NCI-H2227 treated with DMSO at 0.1 percent for 48 hours (cell line): ENCODE measurements around the gene HNRNPR.
"Not testable (repeated sequence)": the region's sequence is repeated elsewhere in the genome, so short reads cannot be mapped to it uniquely, and the experiment has no call there.

Experiments used
- DNase-seq: peaks from one replicate; lab custom pipeline; 2025; lab: John Stamatoyannopoulos, UW

Gene HNRNPR

DNA sequence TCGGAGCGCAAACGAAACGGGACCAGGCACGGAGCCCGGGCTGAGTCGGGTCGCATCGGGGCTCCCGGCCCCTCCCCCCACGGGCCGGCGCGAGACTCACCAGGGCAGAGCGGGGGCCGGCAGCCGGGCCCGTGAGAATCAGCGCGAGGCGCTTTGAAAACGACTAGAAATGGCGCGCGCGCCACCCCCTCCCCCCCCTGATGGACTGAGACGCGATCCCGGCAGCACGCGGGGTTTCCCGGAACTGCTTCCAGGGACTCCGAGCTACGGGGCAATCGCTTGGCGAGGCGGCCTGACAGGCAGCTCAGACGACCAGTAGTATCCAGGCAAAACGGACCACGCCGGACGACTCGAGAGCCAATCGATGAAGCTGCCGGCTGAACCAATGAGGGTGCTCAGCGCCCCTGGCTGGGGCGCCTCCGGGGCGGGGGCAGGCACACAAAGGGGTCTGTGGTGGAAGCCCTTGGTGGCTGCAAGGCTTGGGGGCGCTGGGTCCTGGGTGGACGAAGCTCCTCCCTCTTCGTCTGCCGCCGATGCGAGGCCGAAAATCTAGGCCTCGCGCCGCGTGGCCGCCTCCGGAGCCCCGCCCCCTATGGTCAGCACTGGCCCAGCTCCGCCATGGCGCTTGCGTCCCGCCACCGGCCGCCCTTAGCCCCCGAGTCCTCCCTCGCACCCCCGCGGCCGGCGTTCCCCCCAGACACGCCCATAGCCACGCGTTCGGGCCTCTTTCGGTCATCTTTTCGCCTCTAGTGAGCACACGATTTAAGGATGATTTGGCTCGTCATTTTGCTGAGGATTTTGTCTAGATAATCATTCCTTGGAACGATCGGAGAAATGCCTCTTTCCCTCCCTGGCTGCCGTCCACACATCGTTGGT lies at the start of gene HNRNPR:
TSS of gene HNRNPR (minus strand) at position 174 of the 876 bp plus-strand sequence. CDS start 3,276 bp downstream, outside the sequence.
- DNase-seq = peak; percentile 99

- DNase-seq = no peak
These were observed 49.6 kb upstream of the HNRNPR start for GRCh38 chr1:23393706-23394105.

GRCh38 chr1:23392125-23392855 lies 48.2 kb upstream of the HNRNPR start:
- no peak for DNase-seq

DNA sequence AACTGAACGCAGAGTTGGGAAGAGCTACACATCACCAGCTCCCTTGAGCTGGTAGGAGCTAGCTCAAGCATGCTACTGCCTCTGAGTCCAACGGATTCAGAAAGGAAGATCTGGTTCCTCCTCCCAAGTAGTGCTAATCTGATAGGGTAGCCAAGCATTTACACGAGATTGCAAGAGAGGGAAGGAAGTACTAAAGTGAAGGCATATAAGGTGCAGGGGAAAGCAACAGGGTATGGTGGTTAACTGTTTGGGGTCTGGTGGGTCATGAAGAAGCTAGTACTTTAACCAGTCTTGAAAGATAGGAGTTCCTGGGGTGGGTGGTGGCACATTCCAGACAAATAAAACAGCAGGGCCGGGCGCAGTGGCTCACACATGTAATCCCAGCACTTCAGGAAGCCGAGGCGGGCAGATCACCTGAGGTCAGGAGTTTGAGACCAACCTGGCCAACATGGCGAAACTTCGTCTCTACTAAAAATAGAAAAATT lies 45.8 kb upstream of the HNRNPR start:
- no peak for DNase-seq

DNA sequence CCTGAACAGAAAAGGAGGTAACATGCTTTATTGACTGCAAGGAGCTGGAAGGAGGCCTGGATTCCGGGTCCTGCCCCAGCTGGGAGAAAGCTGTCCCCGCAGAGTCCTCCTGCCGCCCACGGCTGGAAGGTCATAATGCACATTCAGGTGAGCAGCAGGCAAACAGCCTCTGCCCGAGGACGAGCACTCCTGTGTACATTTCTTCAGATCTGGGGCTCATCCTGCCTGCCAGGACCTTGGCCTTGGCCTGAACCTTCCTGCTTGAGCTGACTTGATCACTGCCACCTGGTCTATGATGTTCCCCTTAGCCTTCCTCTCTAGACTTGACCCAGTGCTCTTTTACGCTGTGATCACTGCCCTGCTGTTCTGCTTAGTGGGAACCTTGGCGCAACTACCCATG lies 43.4 kb upstream of the HNRNPR start:
- DNase-seq = no peak

DNA sequence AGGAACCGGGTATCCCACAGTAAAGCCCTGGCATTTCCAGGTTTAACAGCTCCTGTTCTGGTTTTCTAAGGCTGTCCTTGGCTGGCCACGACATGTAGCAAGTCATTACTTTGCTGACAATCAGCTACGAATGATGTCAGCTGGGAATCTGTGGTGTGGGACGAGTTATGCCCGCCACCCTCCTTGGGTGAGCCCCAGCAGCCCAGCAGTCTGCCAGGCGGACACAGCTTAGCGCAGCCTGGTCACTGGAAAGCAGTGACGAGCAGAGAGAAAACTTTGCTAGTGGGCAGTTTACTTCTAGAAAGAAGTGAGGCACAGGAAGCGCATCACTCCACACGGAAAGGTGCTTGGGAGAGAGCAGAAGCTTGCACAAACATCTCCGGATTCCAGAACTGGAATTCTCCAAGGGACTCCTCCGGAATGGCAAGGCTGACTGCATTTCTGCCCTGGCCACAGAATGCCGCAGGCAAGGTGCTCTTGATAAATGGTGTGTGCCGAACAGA lies 41.1 kb upstream of the HNRNPR start:
- DNase-seq = no peak

GRCh38 chr1:23384312-23385058 lies 40.4 kb upstream of the HNRNPR start:
- DNase-seq = no peak

GRCh38 chr1:23383577-23384311 lies 39.7 kb upstream of the HNRNPR start:
- DNase-seq = no peak

GRCh38 chr1:23381233-23381885 lies 37.3 kb upstream of the HNRNPR start:
- no peak for DNase-seq

DNA sequence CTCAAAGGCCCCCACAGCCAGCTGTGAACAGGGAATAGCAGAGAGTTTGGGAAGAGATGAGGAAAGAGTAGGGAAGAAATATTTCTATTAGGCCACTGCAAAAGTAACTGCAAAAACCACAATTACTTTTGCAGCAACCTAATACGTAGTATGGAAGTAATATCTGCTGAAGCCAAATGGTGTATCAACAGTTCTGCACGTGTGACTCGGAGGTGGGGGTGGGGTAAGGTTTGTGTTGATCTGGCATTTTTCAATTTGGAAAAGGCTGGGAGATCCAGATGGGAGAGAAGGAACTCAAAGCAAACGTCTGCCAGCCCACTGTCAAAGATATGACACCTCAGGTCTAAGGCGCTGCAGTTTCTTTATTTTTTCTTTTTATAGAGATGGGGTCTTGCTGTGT lies 36.6 kb upstream of the HNRNPR start:
- no peak for DNase-seq

GRCh38 chr1:23380236-23380635 lies 36.2 kb upstream of the HNRNPR start:
- not testable (repeated sequence) for DNase-seq

DNA sequence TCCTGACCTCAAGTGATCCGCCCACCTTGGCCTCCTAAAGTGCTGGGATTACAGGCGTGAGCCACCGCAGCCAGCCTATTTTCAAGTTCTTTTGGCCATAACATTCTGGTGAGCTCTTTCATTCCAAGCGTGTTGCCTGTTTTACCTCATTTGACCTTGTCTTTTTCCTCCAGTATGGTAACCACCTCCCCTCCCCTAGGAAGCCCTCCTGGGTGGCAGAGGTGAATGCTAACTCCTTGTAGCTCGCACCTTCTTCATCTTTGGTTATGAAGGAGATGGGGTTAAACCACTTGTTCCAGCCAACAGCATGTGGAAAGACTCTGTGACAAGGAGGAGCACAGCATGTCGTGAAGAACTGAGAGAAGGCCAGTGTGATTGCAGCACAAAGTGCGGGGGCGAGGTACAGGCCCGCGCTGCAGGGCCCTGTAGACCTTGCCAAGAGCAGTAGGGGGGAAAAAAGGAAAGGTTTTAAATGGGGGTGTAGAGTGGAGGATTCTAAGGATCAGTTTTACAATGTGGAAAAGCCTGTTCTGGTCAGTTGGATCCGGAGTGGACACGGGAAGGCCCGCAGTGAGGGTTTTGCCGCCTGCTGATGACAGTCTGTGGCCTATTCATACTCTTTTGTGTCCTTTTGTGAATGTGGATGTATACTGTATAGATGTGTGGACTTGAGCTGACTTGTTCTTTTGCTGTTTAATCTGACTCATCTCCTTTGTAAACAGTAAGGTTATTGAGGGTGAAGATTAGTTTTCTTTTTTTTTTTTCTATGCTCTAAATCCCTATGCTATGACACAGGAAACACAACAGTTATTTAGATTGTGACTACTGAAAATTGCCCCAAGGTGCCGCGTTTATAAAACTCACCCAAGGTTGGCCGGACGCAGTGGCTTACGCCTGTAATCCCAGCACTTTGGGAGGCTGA lies 33.1 kb upstream of the HNRNPR start:
- DNase-seq = peak; percentile 58

- not testable (repeated sequence) for DNase-seq
These were observed 30.1 kb upstream of the HNRNPR start for GRCh38 chr1:23374079-23374735.

- DNase-seq = no peak
These were observed 28.1 kb upstream of the HNRNPR start for GRCh38 chr1:23371987-23372880.

DNA sequence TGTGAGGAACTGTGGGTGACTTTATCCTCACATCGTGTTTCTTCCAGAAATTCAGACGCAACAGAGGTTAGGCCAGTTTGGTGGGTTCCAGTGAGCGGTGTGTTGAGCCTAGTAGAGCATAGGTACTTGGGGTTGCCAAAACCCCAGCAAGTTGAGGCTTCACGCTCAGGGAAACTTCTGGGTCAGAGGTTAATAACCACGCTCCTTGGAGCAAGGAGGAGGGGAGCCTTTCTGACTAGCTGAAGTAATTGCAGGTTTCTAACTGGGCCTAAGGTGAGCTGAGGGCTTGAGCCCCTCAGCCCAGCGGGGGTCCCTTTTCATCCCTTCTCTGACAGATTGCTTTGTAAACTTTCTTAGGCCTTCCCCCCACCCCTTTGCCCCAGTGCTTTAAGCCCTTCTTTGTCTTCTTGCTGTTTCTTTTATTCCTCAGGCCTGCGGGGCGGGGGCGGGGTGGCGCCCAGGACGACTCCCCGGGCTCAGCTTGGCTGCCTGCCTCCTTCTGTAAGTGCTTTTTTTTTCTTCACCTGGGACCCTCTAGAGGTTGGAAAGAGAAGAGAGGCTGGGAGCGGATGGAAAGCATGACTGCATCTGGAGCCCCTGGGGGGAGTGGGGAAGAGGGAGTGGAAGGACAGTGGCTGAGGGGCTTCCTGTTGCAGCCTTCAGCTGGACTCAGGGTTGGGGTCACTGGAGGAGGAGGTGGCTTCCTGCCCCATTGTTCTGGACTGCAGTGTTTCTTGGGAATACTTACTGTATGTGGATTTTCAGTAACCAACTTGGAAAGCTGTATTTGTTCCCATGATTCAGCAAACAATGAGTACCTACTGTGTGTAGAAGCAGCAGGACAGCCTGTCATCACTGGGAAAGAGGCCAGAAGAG lies 26.9 kb upstream of the HNRNPR start:
- peak; percentile 93 for DNase-seq

DNA sequence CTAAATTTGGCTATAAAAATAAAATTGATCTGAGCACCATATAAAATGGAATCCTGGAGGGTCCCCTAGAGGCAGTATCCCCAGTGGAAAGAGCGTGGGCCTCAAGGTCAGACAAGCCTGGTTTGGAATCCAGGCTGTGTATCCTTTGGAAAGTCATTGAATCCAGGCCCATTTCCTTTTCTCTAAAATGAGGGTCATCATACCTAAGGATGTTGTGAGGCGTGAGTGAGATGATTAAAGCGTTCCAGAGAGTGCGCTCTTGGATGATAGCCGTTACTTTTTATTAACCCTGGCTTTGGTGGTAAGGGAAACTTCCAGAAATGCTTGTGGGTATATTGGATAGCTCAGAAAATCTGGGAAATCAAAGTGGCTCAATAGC lies 26.2 kb upstream of the HNRNPR start:
- DNase-seq = peak; percentile 76

DNA sequence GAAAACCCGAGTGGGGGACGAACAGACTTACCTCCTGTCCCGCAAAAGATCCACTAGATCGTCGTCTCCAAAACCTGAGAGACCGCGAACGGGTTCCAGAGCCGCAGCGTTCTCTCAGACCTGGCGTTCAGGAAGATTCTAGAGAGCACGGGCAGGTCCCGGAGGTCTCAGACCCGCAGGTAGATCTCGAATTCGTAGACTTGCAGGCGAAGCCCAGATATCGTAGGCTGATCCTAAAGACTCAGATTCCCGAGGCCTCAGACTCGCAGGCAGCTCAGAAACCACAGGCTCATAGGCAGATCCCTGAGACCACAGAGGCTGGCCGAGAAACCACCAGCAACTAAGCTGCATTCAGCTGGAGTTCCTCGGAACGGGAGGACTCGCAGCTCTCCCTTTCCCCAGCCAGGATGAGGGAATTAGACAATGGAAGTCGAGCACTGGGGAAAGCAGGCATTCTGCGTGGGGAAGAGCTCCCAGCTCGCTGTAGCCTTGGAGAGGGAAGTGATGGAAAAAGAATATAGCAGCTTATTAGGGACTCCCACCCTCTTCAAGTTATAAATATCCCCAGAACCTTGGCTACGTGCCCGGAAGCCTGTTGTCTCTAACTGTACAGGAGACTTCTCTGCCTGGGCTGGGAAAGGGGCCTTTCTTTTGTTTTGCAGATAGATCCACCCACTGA lies 25.4 kb upstream of the HNRNPR start, which contains the start of gene ZNF436:
TSS of gene ZNF436 (minus strand) at position 502 of the 679 bp plus-strand sequence. CDS start 1,831 bp downstream, outside the sequence.
- peak; percentile 96 for DNase-seq
